Activated T-cell treated with anti-CD3 and anti-CD28 coated beads, Interleukin-2, amount 50 U/mL, for 1 hour (primary cell): ENCODE results near the gene TTLL6.
"Not testable (repeated sequence)": the region's sequence is repeated elsewhere in the genome, so short reads cannot be mapped to it uniquely, and the experiment has no call there.

Experiments
- DNase-seq: peaks from one replicate; pipeline ENCODE4 v3.0.0-alpha.2; 2020

Gene TTLL6

DNA sequence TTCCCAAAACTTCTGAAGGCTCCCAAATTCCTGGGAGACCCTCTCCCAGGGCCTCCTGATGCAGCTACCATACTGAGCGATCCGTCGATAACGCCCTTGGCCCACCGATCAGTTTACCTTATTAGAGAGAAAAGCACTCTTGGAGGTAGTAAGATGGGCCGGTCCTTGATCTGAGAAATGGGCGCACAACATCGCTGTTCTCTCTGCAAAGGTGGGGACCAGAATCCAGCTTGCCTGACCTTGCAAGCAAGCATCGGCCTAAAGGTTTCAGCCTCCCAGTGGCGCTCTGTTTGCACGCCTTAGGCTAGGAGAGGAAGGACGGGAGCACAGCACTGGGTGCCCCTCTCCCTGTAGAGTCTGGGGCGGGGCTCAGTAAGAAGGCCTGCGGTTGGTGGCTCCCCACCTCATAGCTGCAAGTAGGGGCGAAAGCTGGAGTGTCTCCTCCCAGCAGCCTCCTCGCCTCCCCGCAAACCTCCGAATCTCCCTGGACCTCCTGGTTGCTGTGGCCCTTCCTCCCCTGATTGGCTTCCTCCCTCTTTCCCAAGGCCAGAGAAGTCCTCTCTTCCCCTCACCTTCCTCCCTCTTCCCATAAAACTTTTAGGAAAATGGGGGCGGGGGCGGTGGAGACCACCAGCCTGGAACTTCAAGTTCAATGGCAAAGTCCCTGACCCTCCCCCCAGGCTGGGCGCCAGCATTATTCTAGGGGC, 94.7 kb downstream of the TTLL6 start, which contains the start of gene PRAC1:
Gene PRAC1 (minus strand): TSS at position 318 of the 707 bp plus-strand sequence. CDS start 126 bp downstream, at position 192.
- DNase-seq = no peak

DNA sequence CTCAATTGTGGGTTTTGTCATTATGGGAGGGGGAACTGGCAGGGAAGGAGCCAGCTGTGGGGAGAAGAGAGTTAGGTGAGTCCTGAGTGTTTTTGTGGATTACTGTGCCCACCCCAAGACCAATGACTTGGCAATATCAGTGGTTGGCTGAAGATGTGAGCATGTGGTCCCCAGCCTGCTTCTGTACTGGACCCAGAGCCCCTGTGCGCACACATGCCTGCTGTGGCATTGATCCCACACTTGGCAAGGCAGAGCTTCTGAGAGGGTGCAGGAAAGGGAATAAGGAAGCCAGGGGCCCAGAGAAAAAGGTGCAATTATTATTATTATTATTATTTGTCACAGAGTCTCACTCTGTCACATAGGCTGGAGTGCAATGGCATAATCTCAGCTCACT, 96.0 kb downstream of the TTLL6 start:
- DNase-seq = no peak

DNA sequence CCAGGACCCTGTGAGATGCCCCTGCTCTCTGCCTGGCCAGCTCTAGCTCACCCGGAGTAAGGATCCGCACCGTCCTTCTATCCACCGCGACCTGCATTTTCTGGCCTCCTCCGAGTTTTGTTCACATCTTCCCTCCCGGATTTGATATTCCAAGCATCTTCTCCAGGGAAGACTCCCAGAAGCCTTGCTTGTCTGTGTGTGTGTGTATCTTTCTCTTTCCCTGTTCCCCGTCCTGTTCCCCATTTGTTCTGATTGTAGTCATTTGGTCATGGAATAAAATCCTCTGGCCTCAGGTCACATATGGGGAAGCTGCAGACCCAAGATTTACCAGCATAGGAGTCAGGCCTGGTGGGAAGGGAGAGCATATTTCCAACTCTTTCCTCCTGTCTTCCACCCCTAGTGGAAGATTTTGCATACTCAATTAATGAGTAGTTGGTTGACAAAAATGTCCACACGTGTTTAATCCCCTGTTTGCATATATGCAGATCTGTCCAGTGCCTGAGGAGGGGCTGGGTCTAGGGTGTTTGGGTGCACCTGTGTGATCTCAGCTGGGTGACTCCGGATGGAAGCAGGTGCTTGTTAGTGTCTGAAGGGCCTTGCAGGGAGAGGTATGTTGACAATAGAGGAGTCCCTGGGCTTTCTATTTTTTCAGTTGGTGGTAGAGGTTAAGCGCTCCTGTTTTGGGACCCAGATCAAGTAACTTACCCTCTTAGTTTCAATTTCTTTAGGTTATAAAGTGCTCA, 96.6 kb downstream of the TTLL6 start:
- DNase-seq = no peak

DNA sequence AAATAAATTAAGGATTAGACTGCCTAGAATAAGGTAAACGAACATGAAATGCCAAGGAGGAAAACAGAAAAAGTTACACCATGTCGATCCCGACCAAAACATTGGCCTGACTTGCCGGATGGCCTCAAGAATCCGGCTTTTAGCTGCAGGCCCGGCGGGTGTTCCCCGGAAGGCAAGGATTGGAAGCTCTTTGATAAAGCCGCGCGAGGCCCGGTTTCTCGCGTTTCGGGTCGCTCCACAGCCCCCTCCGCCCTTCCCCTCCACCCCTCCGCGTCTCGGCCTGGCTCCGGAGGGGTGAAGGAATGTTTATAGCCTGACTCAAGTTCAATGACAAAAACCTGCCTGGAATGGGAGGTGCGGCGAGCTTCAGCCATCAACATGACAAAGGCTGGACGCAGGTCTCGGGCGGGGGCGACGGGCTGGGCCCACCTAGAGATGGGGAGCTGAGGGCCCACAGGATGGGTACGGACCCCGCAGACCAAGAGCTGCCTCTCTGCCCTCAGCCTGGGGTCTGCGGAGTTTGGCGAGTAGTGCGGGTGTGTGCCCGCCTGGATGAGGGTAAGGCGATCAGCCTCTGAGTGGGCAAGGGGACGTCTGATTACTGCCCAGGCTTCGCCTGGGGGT, 97.3 kb downstream of the TTLL6 start:
- no peak for DNase-seq

DNA sequence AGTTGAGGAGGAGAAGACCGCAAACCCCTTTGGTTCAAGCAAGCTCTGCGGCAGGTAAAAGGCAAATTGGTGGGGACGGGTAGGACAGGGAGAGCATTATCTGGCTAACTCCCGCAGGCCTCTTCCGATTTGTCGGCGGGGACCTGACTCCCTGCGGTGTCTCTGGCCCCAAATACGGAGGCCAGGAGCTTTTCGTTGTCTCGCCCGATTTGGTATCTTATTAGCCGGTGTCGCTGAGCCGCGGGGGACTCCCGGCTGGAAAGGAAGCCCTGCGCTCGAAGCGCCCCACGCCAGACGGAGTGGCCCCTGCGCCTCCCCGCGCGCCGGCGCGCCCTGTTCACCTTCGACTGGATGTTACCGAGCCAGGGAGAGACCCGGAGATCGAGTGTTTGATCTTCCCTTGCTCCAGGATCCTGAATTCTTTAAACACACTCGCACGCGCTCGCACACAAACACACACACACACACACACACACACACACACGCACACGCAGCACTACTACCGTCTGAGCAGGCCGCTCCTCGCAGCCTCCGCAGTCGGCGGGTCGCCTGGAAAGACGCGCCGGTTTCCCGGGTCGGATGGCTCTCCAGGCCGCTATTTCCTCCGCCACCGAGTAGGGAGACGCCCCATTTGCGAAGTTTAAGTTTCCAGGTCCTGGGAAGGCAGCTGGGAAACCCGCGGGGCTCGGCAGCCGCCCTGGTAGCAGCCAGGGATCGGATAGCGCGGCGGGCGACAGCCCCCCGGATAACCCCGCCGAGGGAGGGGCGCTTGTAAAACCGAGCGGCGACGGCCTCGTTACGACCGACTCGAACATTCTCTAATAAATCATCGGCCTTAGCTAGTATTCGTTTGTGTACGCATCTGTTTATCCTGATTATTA, 98.0 kb downstream of the TTLL6 start:
- no peak for DNase-seq

DNA sequence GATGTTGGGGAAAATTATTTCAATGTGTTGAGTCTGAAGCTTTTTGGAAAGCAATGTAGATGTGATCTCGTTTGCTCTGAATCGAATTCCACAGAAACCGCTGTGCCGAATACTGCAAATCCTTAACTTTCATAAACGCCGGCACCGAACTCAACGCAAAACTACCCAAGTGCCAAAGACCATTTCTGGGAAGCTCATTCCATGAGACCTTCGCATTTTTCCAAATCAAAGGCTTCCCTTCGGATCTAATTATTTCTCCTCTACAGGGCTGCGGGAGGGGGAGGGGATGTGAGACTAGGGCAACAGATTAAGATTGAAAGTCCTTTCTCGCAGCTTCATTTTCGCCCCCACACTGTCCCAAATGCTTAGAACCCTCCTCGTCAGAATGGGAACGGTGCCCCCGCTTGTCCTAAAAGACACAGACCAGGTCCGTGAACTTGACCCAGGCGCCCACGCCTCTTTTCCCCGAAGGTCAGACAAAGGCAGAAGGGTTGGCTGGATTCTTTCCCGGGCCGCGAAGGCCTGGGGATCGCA, 98.7 kb downstream of the TTLL6 start:
- DNase-seq = no peak

DNA sequence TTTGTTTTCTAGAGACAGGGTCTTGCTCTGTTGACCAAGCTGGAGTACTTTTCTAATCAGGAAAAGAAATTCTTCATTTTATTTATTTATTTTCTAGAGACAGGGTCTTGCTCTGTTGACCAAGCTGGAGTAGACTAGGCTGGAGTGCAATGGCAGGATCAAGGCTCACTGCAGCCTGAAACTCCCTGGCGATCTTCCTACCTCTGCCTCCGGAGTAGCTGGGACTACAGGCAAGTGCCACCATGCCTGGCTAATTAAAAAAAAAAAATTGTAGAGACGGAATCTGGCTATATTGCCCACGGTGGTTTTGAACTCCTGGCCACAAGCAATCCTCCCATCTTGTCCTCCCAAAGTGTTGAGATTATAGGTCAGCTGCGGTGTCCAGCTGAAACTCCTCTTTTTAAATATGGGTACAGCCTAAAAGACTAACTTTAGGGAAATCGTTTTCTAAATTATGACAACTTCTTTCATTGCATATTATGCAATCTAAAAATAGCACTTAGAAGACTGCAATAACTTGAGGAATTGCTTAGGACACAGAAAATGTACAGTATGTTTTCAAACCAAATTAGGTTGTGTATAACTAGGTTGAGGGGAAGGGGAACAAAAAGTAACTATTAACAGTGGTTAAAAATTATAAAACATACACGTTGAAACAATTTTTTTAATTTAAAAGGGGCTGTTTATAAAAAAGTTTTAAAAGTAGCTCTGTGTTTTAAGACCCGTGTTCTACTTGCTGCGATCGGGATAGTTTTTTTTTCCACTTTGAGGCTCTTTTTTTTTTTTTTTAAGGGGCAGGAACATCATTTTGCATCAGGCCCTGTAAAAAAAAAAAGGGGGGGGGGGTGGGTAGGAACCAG, 99.4 kb downstream of the TTLL6 start:
- DNase-seq = no peak

DNA sequence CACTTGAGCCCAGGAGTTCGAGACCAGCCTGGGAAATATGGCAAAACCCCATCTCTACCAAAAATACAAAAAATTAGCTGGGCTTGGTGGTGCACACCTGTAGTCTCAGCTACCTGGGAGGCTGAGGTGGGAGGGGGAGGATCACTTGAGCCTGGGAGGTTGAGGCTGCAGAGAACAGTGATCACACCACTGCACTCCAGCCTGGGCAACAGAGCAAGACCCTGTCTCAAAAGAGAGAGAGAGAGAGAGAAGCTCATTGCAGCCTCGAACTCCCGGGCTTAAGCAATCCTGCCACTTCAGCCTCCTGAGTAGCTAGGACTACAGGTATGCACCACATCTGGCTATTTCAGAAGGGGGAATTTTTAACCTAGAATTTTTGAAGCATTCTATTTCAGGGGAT, 100.5 kb downstream of the TTLL6 start:
- DNase-seq = not testable (repeated sequence)

DNA sequence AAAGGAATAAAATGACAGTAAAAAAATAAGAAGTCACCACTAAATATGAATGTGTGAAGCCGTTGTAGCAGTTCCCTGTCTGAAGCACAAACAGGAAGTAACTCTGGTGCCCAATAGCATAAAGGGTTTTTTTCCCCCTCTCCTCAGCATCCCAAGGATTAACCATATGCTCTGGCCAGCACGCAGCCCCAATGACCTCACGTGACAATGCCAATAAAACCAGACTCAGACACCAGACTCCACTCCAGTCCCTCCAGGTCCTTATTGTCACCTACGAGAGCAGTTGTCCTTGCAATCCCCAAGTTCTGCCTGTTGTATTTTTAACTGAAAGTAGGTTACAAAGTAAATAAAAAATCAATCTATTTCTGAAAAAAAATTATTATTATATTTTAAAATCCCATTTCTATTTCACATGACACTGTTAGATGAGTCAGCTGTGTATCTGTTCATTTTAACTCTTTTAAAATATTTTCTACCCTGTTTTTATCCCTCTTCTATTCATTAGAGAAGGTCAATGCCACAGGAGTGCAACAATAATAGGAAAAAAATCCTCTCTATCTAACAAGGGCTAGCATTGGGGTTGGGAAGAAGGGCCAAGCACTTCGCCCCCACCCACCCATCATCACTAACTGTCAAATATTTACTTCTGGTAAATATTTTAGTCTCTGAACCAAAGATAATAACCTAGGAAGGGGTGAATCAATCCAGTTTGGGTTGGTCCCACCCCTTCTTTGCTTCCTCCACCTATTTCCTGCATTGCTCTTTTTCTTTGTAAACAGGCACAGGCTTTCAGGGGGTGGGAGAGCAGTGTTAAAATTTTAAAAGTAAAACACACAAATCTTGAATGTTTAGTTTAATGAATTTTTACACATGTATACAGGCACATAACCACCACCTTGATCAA, 101.3 kb downstream of the TTLL6 start:
- no peak for DNase-seq
